Gastrocnemius medialis (tissue), 4 donors: ENCODE measurements around the gene PAXX. TPM values are rescaled to one million over a fixed set of nuclear protein-coding genes. Genes with fewer than 3 reads are reported as not detected.

ENCODE experiments used
- ATAC-seq, 2 donors: fragments of 150-250 bp; one replicate each; pipeline ENCODE4 v1.9.1; 2016
- DNase-seq, 2 donors: peaks; one replicate each; pipeline ENCODE4 v3.0.0-alpha.2; 2019
- H3K27ac ChIP-seq, 4 donors: fragments of 200-600 bp; sonication (generic); 1 replicate in 1 of 4; 2 replicates in 3 of 4; pipeline ENCODE4 v1.5.1; 2016 to 2018; ENCODE audit warnings: mild to moderate bottlenecking in 2 of 4, moderate library complexity in 1 of 4
- H3K27me3 ChIP-seq, 3 donors: fragments of 200-600 bp; sonication (generic) in 2 of 3; 1 replicate in 1 of 3; 2 replicates in 2 of 3; pipeline versions ENCODE4 v1.5.1 to v1.6.0; 2016 to 2019; ENCODE audit warnings: mild to moderate bottlenecking in 1 of 3, moderate library complexity in 1 of 3
- H3K36me3 ChIP-seq, 2 donors: fragments of 200-600 bp; sonication (generic) in 1 of 2; one replicate each; pipeline ENCODE4 v1.5.1; 2017 to 2018
- H3K4me1 ChIP-seq, 2 donors: fragments of 200-600 bp; sonication (generic) in 1 of 2; one replicate each; pipeline ENCODE4 v1.5.1; 2016 to 2017; ENCODE audit warnings: mild to moderate bottlenecking in 2 of 2
- H3K4me3 ChIP-seq, 4 donors: fragments of 200-600 bp; sonication (generic) in 3 of 4; 1 replicate in 1 of 4; 2 replicates in 3 of 4; pipeline ENCODE4 v1.5.1; 2016 to 2019; ENCODE audit warnings: mild to moderate bottlenecking in 2 of 4
- H3K9me3 ChIP-seq, 3 donors: fragments of 200-600 bp; sonication (generic) in 2 of 3; 1 replicate in 1 of 3; 2 replicates in 2 of 3; pipeline ENCODE4 v1.5.1; 2016 to 2019
- CTCF ChIP-seq, 5 experiments: fragments of 450-650 bp in 3 of 5; fragments of 200-600 bp in 2 of 5; sonication (generic) in 2 of 5; IDR thresholded peaks in 4 of 5; conservative IDR thresholded peaks in 1 of 5; 1 replicate in 4 of 5; 2 replicates in 1 of 5; pipeline ENCODE4 v1.5.1; 2016 to 2019; ENCODE audit warnings: antibody characterized with exemption in 5 of 5, mild to moderate bottlenecking in 3 of 5, moderate library complexity in 3 of 5
- POLR2A ChIP-seq, 2 donors: fragments of 450-650 bp; IDR thresholded peaks; one replicate each; pipeline ENCODE4 v1.6.1; 2017; ENCODE audit warnings: antibody characterized with exemption in 2 of 2, mild to moderate bottlenecking in 2 of 2, moderate library complexity in 2 of 2
- in situ Hi-C, 4 donors: fragments of 200-750 bp; cut with MboI; loops; one replicate each; pipeline versions ENCODE4 v1.15.0 to v1.8.0; 2017; ENCODE audit warnings: low sequenced_read_pairs in 4 of 4
- intact Hi-C: fragments of 100-400 bp; cut with DNase I; formaldehyde crosslinking; loops from one replicate; pipeline ENCODE4 v1.15.1; 2023; ENCODE audit warnings: low total_unique reads
- total RNA-seq, 4 donors: library from RNA; depleted of rRNA; stranded (reverse); fragments of >200 nt; gene quantifications; one replicate each; pipeline versions ENCODE4 v1.1.0 to v1.2.3, GENCODE V29; 2016

PAXX gene
- total RNA-seq, 4 donors from 2014 or later, result 10.8 to 15.6 (median 14.6) TPM

DNA sequence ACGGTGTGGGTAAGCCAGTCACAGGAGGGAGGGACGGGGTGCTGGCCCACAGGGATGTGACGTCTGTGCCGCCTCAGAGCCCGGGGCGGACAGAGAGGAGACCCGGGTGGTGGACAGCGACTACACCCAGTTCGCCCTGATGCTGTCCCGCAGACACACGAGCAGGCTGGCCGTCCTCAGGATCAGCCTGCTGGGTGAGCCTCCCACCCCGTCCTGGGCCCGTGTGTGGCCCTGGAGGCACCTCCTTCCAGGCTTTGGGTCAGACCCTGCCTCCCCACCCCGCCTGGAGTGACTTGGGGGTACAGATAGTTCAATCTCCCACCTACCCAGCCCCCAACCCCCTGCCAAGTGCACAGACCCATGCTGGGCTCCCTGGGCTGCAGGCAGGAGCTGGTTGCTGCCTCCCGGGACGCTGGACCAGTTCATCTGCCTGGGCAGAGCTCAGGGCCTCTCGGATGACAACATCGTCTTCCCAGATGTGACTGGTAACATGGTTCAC is 38.4 kb upstream of the PAXX start:
- H3K4me3 ChIP-seq, result no peak overlapping the region
- no peaks in the 10 kb centered on the region for H3K27me3 ChIP-seq
- in situ Hi-C loops (no loop called here), intact Hi-C loops (no loop called here)
- H3K9me3 ChIP-seq, result no peaks in the 10 kb centered on the region
- TF ChIP-seq CTCF (IDR thresholded peaks at IDR 0.05 in 4 of 5, conservative IDR thresholded peaks at IDR 0.05 in 1 of 5) (no peak), POLR2A (IDR thresholded peaks at IDR 0.05) (no peak)
- no peak for DNase-seq
- H3K4me1 ChIP-seq, result peaks cover 0 to 14% of the 10 kb centered on the region in 2 donors
- no peaks in the 10 kb centered on the region for H3K36me3 ChIP-seq
- ATAC-seq, result no peak
- H3K27ac ChIP-seq, result no peak overlapping the region

- in situ Hi-C loops, result no loop called here
- Histone ChIP-seq H3K27ac (no peak overlapping the region), H3K9me3 (no peaks in the 10 kb centered on the region), H3K36me3 (no peaks in the 10 kb centered on the region), H3K4me1 (peaks cover 0 to 7% of the 10 kb centered on the region in 2 donors), H3K4me3 (no peak overlapping the region), H3K27me3 (no peaks in the 10 kb centered on the region)
- ATAC-seq (no peak), DNase-seq (no peak)
- TF ChIP-seq POLR2A (IDR thresholded peaks at IDR 0.05), result no peak
- no peak for TF ChIP-seq CTCF (IDR thresholded peaks at IDR 0.05 in 4 of 5, conservative IDR thresholded peaks at IDR 0.05 in 1 of 5)
- intact Hi-C loops, result no loop called here
Measured at GRCh38 chr9:136954270-136955083, 37.7 kb upstream of the PAXX start.

DNA sequence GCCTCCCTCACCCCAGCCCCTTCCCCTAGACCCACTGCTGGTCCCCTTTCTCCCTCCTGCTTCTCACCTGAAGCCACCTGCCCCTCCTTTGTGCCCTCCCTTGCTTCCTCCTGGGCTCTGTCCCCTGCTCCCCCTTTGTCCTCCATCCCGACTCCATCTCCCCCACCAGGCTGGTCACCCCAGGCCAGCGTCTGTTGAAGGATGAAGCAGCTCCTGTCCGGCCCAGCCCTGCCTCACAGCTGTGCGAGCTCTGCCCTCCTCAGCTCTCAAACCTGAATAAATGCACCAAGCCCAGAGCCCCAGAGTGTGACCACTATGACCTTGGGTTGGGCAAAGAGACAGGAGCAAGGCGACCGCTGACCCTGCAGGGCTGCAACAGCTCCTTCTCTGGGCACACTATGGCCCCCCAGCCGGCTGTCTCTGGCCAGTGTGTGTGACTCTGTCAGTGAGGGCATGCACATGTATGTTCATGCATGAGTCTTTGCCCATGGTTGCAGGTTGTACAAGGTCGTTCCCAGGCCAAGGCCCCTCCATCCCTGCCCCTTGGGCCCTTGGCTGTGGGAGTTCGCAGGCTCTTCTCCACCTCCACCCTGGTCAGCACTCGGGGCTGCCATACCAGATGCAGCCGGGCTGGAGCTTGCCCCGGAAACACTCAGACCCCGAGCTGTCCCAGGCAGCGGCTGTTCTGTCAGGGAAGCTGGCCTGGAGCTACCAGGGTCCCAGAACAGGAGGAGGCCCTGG is 36.9 kb upstream of the PAXX start:
- Histone ChIP-seq H3K9me3 (no peaks in the 10 kb centered on the region), H3K4me1 (peaks cover 0 to 4% of the 10 kb centered on the region in 2 donors), H3K36me3 (no peaks in the 10 kb centered on the region), H3K27me3 (no peaks in the 10 kb centered on the region), H3K4me3 (no peak overlapping the region), H3K27ac (no peak overlapping the region)
- ATAC-seq, result no peak
- no peak for TF ChIP-seq CTCF (IDR thresholded peaks at IDR 0.05 in 4 of 5, conservative IDR thresholded peaks at IDR 0.05 in 1 of 5)
- no peak for TF ChIP-seq POLR2A (IDR thresholded peaks at IDR 0.05)
- in situ Hi-C loops, result no loop called here
- intact Hi-C loops, result no loop called here
- no peak for DNase-seq

DNA sequence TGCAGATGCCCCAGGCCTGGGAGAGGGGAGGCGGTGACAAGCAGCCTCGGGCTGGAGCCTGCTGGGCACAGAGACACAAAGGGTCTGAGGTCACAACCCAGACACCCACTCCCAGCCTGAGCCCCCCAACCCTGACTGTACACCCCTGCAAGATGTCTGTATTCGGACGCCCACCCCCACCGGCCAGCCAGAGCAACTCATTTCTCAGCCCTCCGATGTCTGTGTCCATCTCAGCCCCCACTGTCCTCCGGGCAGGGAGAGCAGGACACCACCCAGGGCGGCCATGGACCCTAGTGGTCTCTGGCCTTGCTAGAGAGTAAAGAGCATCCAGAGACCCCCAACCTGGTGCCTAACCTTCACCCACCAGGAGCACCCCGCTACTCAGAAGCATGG is 36.3 kb upstream of the PAXX start:
- H3K27ac ChIP-seq, result no peak overlapping the region
- H3K36me3 ChIP-seq, result no peaks in the 10 kb centered on the region
- H3K4me1 ChIP-seq, result no peaks in the 10 kb centered on the region
- DNase-seq, result no peak
- no peaks in the 10 kb centered on the region for H3K27me3 ChIP-seq
- TF ChIP-seq POLR2A (IDR thresholded peaks at IDR 0.05) (no peak), CTCF (IDR thresholded peaks at IDR 0.05 in 4 of 5, conservative IDR thresholded peaks at IDR 0.05 in 1 of 5) (no peak)
- H3K4me3 ChIP-seq, result no peak overlapping the region
- intact Hi-C loops (no loop called here), in situ Hi-C loops (no loop called here)
- H3K9me3 ChIP-seq, result no peaks in the 10 kb centered on the region
- ATAC-seq, result no peak
